HG02642 (cell line): ENCODE data around the gene ABCD4.

ENCODE experiments used
- ATAC-seq: cut with Tn5 transposase; IDR thresholded peaks from one replicate; pipeline ENCODE4 v1.9.1; 2021; ENCODE audit warnings: mild to moderate bottlenecking; ENCODE audit not compliant: unreplicated experiment, poor library complexity

The ABCD4 gene

DNA sequence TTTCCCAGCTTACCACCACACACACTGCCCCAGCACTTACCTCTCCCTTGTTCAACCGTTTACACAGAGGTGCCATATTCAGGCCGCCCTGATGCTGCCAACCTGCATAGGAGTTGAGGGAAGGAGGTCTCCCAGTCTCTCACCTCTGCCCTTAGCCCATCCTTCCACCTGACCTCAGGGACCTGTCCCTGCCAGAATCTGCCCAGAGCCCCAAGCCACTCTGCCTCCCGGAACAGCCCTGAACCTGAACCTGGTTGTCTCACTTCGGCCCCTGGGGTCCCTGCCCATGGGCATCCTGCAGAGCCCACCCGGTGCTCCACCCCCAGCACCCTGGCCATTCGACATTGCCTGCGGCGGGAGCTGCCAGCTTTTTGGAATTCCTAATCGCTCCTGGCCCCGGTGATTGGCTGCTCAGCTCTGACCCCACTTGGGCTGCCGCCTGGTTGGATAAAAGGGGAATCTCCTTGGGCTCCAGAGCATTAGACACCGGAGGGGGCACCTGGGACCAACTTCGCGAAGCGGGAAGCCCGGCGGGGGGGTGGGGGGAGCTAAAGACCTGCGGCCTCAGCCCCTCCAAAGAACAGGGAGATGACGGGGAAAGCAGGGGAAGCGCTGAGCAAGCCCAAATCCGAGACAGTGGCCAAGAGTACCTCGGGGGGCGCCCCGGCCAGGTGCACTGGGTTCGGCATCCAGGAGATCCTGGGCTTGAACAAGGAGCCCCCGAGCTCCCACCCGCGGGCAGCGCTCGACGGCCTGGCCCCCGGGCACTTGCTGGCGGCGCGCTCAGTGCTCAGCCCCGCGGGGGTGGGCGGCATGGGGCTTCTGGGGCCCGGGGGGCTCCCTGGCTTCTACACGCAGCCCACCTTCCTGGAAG, 63.5 kb downstream of the ABCD4 start, which contains the start of gene VSX2:
TSS of gene VSX2 (plus strand) at position 476 of the 874 bp plus-strand sequence. CDS start at position 589, 113 bp downstream.
- ATAC-seq = no peak

GRCh38 chr14:74237441-74237840, 65.3 kb downstream of the ABCD4 start:
- no peak for ATAC-seq
